ENCODE data around the gene C17orf78.

DNA sequence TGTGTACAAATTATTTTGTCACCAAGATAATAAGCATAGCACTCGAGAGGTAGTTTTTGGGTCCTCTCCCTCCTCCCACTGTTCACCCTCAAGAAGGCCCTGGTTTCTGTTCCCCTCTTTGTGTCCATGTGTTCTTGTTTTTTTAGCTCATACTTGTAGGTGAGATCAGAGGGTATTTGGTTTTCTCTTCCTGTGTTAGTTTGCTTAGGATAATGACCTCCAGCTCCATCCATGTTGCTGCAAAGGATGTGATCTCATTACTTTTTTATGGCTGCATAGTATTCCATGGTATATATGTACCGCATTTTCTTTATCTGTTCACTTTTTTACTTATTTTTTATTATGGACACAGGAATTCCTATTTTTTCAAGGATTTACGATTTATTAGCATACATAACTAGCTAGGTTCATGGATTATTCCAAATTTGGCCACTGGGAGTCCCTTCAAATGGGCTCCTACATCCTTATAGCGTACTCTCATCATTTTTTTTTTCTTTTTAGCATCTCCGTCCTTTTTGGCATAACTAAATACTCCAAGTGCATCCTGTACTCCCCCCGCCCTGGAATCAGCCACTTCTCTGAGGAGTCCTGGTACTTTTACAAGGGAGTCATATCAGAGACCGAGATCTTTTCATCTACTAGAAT lies 38.2 kb downstream of the C17orf78 start:
- TF ChIP-seq, protein P1, sequence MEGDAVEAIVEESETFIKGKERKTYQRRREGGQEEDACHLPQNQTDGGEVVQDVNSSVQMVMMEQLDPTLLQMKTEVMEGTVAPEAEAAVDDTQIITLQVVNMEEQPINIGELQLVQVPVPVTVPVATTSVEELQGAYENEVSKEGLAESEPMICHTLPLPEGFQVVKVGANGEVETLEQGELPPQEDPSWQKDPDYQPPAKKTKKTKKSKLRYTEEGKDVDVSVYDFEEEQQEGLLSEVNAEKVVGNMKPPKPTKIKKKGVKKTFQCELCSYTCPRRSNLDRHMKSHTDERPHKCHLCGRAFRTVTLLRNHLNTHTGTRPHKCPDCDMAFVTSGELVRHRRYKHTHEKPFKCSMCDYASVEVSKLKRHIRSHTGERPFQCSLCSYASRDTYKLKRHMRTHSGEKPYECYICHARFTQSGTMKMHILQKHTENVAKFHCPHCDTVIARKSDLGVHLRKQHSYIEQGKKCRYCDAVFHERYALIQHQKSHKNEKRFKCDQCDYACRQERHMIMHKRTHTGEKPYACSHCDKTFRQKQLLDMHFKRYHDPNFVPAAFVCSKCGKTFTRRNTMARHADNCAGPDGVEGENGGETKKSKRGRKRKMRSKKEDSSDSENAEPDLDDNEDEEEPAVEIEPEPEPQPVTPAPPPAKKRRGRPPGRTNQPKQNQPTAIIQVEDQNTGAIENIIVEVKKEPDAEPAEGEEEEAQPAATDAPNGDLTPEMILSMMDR (IDR thresholded peaks at IDR 0.05; ENCODE audit: low read depth, low read length): no peak
- TF ChIP-seq POLR2A (IDR thresholded peaks at IDR 0.05; ENCODE audit: extremely low read depth, insufficient read length): no peak
- TF ChIP-seq, protein P2, sequence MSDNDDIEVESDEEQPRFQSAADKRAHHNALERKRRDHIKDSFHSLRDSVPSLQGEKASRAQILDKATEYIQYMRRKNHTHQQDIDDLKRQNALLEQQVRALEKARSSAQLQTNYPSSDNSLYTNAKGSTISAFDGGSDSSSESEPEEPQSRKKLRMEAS (IDR thresholded peaks at IDR 0.05; ENCODE audit: low read depth, low read length): no peak
